Nephron (organoid): ENCODE results near the gene PCDH15.

Experiments
- H3K27ac Mint-ChIP-seq, 3 experiments: 2 replicates each; pipeline ENCODE4 v1.8.0; 2020; ENCODE audit warnings: mixed read lengths in 3 of 3, mild to moderate bottlenecking in 2 of 3, moderate library complexity in 1 of 3
- H3K27me3 Mint-ChIP-seq: 2 replicates; pipeline ENCODE4 v1.8.0; 2021; ENCODE audit warnings: low read depth, mild to moderate bottlenecking, moderate library complexity, mixed read lengths
- H3K36me3 Mint-ChIP-seq: 2 replicates; pipeline ENCODE4 v1.8.0; 2020; ENCODE audit warnings: low read depth, mixed read lengths
- H3K4me1 Mint-ChIP-seq: 2 replicates; pipeline ENCODE4 v1.8.0; 2020; ENCODE audit warnings: mixed read lengths
- H3K4me3 Mint-ChIP-seq, 3 experiments: 2 replicates each; pipeline ENCODE4 v1.8.0; 2020; ENCODE audit warnings: mild to moderate bottlenecking in 3 of 3, mixed read lengths in 3 of 3, moderate library complexity in 2 of 3
- H3K9me3 Mint-ChIP-seq: 2 replicates; pipeline ENCODE4 v1.8.0; 2020; ENCODE audit warnings: mixed read lengths
- TF ChIP-seq, protein P1 (sequence below), 3 experiments: fragments of 200-600 bp; sonication (generic); IDR thresholded peaks; one replicate each; pipeline ENCODE4 v1.5.0; 2021; ENCODE audit warnings: antibody characterized with exemption in 3 of 3; ENCODE audit not compliant: unreplicated experiment in 3 of 3

PCDH15 gene

DNA sequence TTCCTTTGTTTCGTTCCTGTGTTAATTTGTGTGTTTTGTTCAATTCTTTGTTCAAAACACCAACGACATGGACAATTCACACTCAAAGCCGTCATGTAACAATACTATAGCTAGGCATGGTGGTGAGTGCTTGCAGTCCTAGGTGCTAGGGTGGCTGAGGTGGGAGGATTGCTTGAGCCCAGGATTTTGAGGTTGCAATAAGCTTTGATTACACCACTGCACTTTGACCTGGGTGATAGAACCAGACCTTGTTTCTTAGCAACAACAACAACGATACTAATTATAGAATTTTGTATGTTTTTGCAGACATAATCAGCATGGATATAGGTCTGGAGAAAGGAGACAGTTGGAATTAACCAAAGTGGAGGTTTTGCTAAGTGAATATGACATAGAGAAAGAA is 936.2 kb downstream of the PCDH15 start:
- no peaks in the 10 kb centered on the region for H3K36me3 Mint-ChIP-seq
- no peaks in the 10 kb centered on the region for H3K4me1 Mint-ChIP-seq
- TF ChIP-seq, protein P1, sequence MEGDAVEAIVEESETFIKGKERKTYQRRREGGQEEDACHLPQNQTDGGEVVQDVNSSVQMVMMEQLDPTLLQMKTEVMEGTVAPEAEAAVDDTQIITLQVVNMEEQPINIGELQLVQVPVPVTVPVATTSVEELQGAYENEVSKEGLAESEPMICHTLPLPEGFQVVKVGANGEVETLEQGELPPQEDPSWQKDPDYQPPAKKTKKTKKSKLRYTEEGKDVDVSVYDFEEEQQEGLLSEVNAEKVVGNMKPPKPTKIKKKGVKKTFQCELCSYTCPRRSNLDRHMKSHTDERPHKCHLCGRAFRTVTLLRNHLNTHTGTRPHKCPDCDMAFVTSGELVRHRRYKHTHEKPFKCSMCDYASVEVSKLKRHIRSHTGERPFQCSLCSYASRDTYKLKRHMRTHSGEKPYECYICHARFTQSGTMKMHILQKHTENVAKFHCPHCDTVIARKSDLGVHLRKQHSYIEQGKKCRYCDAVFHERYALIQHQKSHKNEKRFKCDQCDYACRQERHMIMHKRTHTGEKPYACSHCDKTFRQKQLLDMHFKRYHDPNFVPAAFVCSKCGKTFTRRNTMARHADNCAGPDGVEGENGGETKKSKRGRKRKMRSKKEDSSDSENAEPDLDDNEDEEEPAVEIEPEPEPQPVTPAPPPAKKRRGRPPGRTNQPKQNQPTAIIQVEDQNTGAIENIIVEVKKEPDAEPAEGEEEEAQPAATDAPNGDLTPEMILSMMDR (IDR thresholded peaks at IDR 0.05; ENCODE audit: unreplicated experiment in 3 of 3) = no peak

GRCh38 chr10:53852450-53853175 is 948.4 kb downstream of the PCDH15 start:
- Mint-ChIP-seq H3K4me3 (no peak overlapping the region), H3K4me1 (no peaks in the 10 kb centered on the region), H3K36me3 (no peaks in the 10 kb centered on the region), H3K27ac (no peak overlapping the region), H3K9me3 (no peaks in the 10 kb centered on the region), H3K27me3 (no peaks in the 10 kb centered on the region)
- TF ChIP-seq, protein P1 (IDR thresholded peaks at IDR 0.05; ENCODE audit: unreplicated experiment in 3 of 3) = no peak

More for the DNA sequence above, 936.2 kb downstream of the PCDH15 start:
- Mint-ChIP-seq H3K27me3 (no peaks in the 10 kb centered on the region), H3K4me3 (no peak overlapping the region), H3K9me3 (no peaks in the 10 kb centered on the region), H3K27ac (no peak overlapping the region)

DNA sequence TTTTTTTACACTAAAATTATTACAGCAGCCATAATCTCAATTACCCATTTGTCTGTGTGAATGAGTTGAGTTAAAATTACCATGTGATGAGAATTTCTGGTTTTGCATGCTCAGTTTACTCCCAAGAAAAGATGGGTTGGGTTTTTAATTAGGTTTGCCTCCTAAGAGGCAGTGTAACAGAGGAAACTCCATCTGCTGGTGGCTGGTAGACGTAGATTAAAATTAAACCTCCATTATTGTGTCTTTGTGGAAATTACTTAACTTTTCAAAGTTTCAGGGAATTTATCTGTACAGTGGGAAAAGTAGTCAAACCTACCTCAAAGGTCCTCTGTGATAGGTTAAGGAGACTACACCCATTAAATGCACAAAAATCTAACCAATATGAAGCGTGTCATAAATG is 954.2 kb downstream of the PCDH15 start:
- H3K4me3 Mint-ChIP-seq = no peak overlapping the region

GRCh38 chr10:53843736-53844362 is 957.2 kb downstream of the PCDH15 start:
- Mint-ChIP-seq H3K36me3 (no peaks in the 10 kb centered on the region), H3K9me3 (no peaks in the 10 kb centered on the region), H3K27ac (peak overlapping the region in 1 of 3 experiments; percentile 27), H3K4me1 (peaks cover 14% of the 10 kb centered on the region), H3K27me3 (peaks cover 5% of the 10 kb centered on the region), H3K4me3 (no peak overlapping the region)
- TF ChIP-seq, protein P1 (IDR thresholded peaks at IDR 0.05; ENCODE audit: unreplicated experiment in 3 of 3) = no peak

More for the DNA sequence above, 954.2 kb downstream of the PCDH15 start:
- H3K4me1 Mint-ChIP-seq = peaks cover 8% of the 10 kb centered on the region
- H3K36me3 Mint-ChIP-seq = no peaks in the 10 kb centered on the region
- no peaks in the 10 kb centered on the region for H3K9me3 Mint-ChIP-seq
- no peaks in the 10 kb centered on the region for H3K27me3 Mint-ChIP-seq
- H3K27ac Mint-ChIP-seq = no peak overlapping the region
- TF ChIP-seq, protein P1 (IDR thresholded peaks at IDR 0.05; ENCODE audit: unreplicated experiment in 3 of 3) = peak in 1 of 3 experiments; percentile 16

- Mint-ChIP-seq H3K27ac (peak overlapping the region in 1 of 3 experiments; percentile 77), H3K36me3 (no peaks in the 10 kb centered on the region), H3K9me3 (no peaks in the 10 kb centered on the region), H3K4me3 (peak overlapping the region in 1 of 3 experiments; percentile 53), H3K4me1 (peaks cover 14% of the 10 kb centered on the region), H3K27me3 (peaks cover 5% of the 10 kb centered on the region)
- TF ChIP-seq, protein P1 (IDR thresholded peaks at IDR 0.05; ENCODE audit: unreplicated experiment in 3 of 3) = no peak
Measured at GRCh38 chr10:53841483-53842145, 959.4 kb downstream of the PCDH15 start.
